H9 (cell line): Measurements from ENCODE around the gene ROCK2. TPM values are rescaled to one million over a fixed set of nuclear protein-coding genes. Genes with fewer than 3 reads are reported as not detected.

ENCODE experiments used
- DNase-seq: peaks from one replicate; pipeline ENCODE4 v3.0.0-alpha.2; 2017
- H2AFZ ChIP-seq: one replicate; pipeline ENCODE4 v1.6.1; 2013; ENCODE audit warnings: mild to moderate bottlenecking, low read length, control low read depth, moderate library complexity
- H2AK5ac ChIP-seq: 2 replicates; pipeline ENCODE4 v1.6.1; 2013; ENCODE audit warnings: low read length, control low read depth, mixed read lengths; ENCODE audit not compliant: insufficient read length
- H2BK120ac ChIP-seq: one replicate; pipeline ENCODE4 v1.6.1; 2013; ENCODE audit warnings: low read depth, mild to moderate bottlenecking, low read length, control low read depth, inconsistent platforms; ENCODE audit not compliant: poor library complexity, severe bottlenecking
- H2BK12ac ChIP-seq: 2 replicates; pipeline ENCODE4 v1.6.1; 2013; ENCODE audit warnings: low read length, control low read depth, mixed read lengths, low read depth; ENCODE audit not compliant: insufficient read length
- H2BK15ac ChIP-seq: 2 replicates; pipeline ENCODE4 v1.6.1; 2013; ENCODE audit warnings: low read depth, low read length, control low read depth
- H2BK20ac ChIP-seq: one replicate; pipeline ENCODE4 v1.6.1; 2013; ENCODE audit warnings: low read depth, mild to moderate bottlenecking, low read length, control low read depth, inconsistent platforms; ENCODE audit not compliant: poor library complexity, severe bottlenecking
- H2BK5ac ChIP-seq: 2 replicates; pipeline ENCODE4 v1.6.1; 2013; ENCODE audit warnings: low read length, control low read depth, mixed read lengths; ENCODE audit not compliant: insufficient read length
- H3K14ac ChIP-seq: 2 replicates; pipeline ENCODE4 v1.6.1; 2013; ENCODE audit warnings: low read length, control low read depth; ENCODE audit not compliant: insufficient read depth
- H3K18ac ChIP-seq: 2 replicates; pipeline ENCODE4 v1.6.1; 2013; ENCODE audit warnings: low read depth, mild to moderate bottlenecking, mixed read lengths, low read length, control low read depth; ENCODE audit not compliant: insufficient read length
- H3K23ac ChIP-seq: 2 replicates; pipeline ENCODE4 v1.6.1; 2013; ENCODE audit warnings: low read length, control low read depth, mixed read lengths, low read depth; ENCODE audit not compliant: insufficient read length
- H3K23me2 ChIP-seq: 2 replicates; pipeline ENCODE4 v1.6.1; 2013; ENCODE audit warnings: low read depth, mild to moderate bottlenecking, mixed read lengths, low read length, control low read depth; ENCODE audit not compliant: insufficient read length, poor library complexity, severe bottlenecking
- H3K27ac ChIP-seq: 2 replicates; pipeline ENCODE4 v1.5.1; 2013; ENCODE audit warnings: low read length, control low read depth, mixed read lengths, low read depth; ENCODE audit not compliant: insufficient read length
- H3K27me3 ChIP-seq: 2 replicates; pipeline ENCODE4 v1.6.1; 2013; ENCODE audit warnings: low read length, control low read depth, inconsistent platforms; ENCODE audit not compliant: insufficient read depth
- H3K4ac ChIP-seq: 2 replicates; pipeline ENCODE4 v1.6.1; 2013; ENCODE audit warnings: low read depth, mild to moderate bottlenecking, control low read depth, inconsistent platforms, low read length, moderate library complexity
- H3K4me1 ChIP-seq: 2 replicates; pipeline ENCODE4 v1.6.1; 2013; ENCODE audit warnings: low read length, control low read depth, inconsistent platforms; ENCODE audit not compliant: insufficient read depth
- H3K4me2 ChIP-seq: 2 replicates; pipeline ENCODE4 v1.6.1; 2013; ENCODE audit warnings: low read length, control low read depth, mixed read lengths; ENCODE audit not compliant: insufficient read length, insufficient read depth
- H3K56ac ChIP-seq: 2 replicates; pipeline ENCODE4 v1.6.1; 2013; ENCODE audit warnings: low read depth, mild to moderate bottlenecking, mixed read lengths, low read length, control low read depth; ENCODE audit not compliant: insufficient read length
- H3K79me1 ChIP-seq: 2 replicates; pipeline ENCODE4 v1.6.1; 2013; ENCODE audit warnings: low read depth, mild to moderate bottlenecking, moderate library complexity, low read length, control low read depth, inconsistent platforms; ENCODE audit not compliant: insufficient read depth, poor library complexity, severe bottlenecking
- H3K79me2 ChIP-seq: 2 replicates; pipeline ENCODE4 v1.6.1; 2013; ENCODE audit warnings: low read length, control low read depth, inconsistent platforms; ENCODE audit not compliant: insufficient read depth
- H3K9ac ChIP-seq: 2 replicates; pipeline ENCODE4 v1.6.1; 2013; ENCODE audit warnings: low read length, control low read depth, mixed read lengths; ENCODE audit not compliant: insufficient read length; ENCODE audit errors: extremely low read depth
- H3K9me3 ChIP-seq: one replicate; pipeline ENCODE4 v1.6.1; 2013; ENCODE audit warnings: low read depth, low read length, inconsistent platforms; ENCODE audit not compliant: control insufficient read depth
- H3T11ph ChIP-seq: one replicate; pipeline ENCODE4 v1.6.1; 2013; ENCODE audit warnings: mild to moderate bottlenecking, low read length, control low read depth, inconsistent platforms
- H4K20me1 ChIP-seq: one replicate; pipeline ENCODE4 v1.6.1; 2013; ENCODE audit not compliant: control insufficient read depth, insufficient read length, insufficient read depth
- H4K5ac ChIP-seq: 2 replicates; pipeline ENCODE4 v1.6.1; 2013; ENCODE audit warnings: low read depth, mild to moderate bottlenecking, mixed read lengths, low read length, control low read depth; ENCODE audit not compliant: insufficient read length
- H4K8ac ChIP-seq: replicated peaks from 2 replicates; pipeline ENCODE4 v1.6.1; 2013; ENCODE audit warnings: low read length, control low read depth, mixed read lengths, low read depth; ENCODE audit not compliant: insufficient read length
- H4K91ac ChIP-seq: 2 replicates; pipeline ENCODE4 v1.6.1; 2013; ENCODE audit warnings: low read depth, mild to moderate bottlenecking, moderate library complexity, mixed read lengths, low read length, control low read depth; ENCODE audit not compliant: insufficient read length
- H3K27ac Mint-ChIP-seq, 3 experiments: 2 replicates in 2 of 3; 3 replicates in 1 of 3; pipeline ENCODE4 v1.8.0; 2020 to 2021; ENCODE audit warnings: mixed read lengths in 3 of 3, mild to moderate bottlenecking in 1 of 3, moderate library complexity in 1 of 3
- H3K27me3 Mint-ChIP-seq: 2 replicates; pipeline ENCODE4 v1.8.0; 2021; ENCODE audit warnings: low read depth, mild to moderate bottlenecking, moderate library complexity, mixed read lengths
- H3K36me3 Mint-ChIP-seq, 3 experiments: 2 replicates in 2 of 3; 3 replicates in 1 of 3; pipeline ENCODE4 v1.8.0; 2020 to 2021; ENCODE audit warnings: low read depth in 3 of 3, mixed read lengths in 3 of 3; ENCODE audit not compliant: insufficient read depth in 1 of 3
- H3K4me1 Mint-ChIP-seq, 2 experiments: 2 replicates each; pipeline ENCODE4 v1.8.0; 2020; ENCODE audit warnings: mixed read lengths in 2 of 2
- H3K4me3 Mint-ChIP-seq, 2 experiments: 2 replicates in 1 of 2; 3 replicates in 1 of 2; pipeline ENCODE4 v1.8.0; 2020 to 2021; ENCODE audit warnings: mild to moderate bottlenecking in 2 of 2, mixed read lengths in 2 of 2, moderate library complexity in 1 of 2
- H3K9me3 Mint-ChIP-seq, 2 experiments: 2 replicates in 1 of 2; 3 replicates in 1 of 2; pipeline ENCODE4 v1.8.0; 2020; ENCODE audit warnings: mild to moderate bottlenecking in 2 of 2, mixed read lengths in 2 of 2, moderate library complexity in 1 of 2
- WGBS: extraction: QIAGEN DNeasy Blood & Tissue Kit; methylation state at CpG from one replicate; pipeline ENCODE4 v1.1.7; 2013; ENCODE audit warnings: missing lambda C conversion rate, low lambda C conversion rate, mixed read lengths; ENCODE audit not compliant: insufficient read length; ENCODE audit errors: extremely low coverage; 5-methylcytosine and 5-hydroxymethylcytosine counted together
- total RNA-seq: library from RNA; stranded (reverse); gene quantifications from 2 replicates; pipeline ENCODE4 v1.2.1, GENCODE V29; 2021
- TF ChIP-seq, protein P1 (sequence below): fragments of 200-600 bp; sonication (generic); conservative IDR thresholded peaks from 3 replicates; pipeline ENCODE4 v1.8.0; 2021; ENCODE audit warnings: antibody characterized with exemption, mild to moderate bottlenecking

Gene ROCK2
- total RNA-seq, 1 experiment from 2014 or later: 33.2 TPM

DNA sequence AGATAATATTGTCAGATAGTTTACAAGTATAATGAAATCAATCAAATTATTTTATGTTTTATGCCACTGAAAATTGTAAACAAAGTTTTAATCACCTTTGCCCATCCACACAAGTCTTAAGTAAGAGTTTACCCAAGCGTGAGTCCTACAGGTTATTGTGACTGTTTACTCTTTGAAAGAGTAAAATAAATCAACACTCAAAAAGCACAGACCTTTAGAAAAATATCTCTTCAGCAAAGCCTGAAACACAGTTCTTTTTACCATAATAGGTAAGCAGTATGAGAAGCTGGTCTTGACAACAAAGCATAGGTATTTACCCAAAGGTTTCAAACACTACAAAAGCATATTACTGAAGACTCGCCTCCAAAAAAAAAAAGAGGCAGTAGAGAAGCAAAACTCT, 3.7 kb downstream of the ROCK2 start:
- Histone ChIP-seq H2BK5ac (no peak overlapping the region), H3K23ac (no peak overlapping the region), H2BK120ac (no peak overlapping the region), H3K79me2 (peaks cover 31% of the 10 kb centered on the region), H3T11ph (no peak overlapping the region), H3K4me2 (no peak overlapping the region), H3K27me3 (no peaks in the 10 kb centered on the region), H3K4me1 (peaks cover 6% of the 10 kb centered on the region), H2AFZ (no peak overlapping the region), H4K5ac (no peak overlapping the region), H4K20me1 (no peaks in the 10 kb centered on the region), H3K14ac (no peak overlapping the region), H3K79me1 (peaks cover 4% of the 10 kb centered on the region), H3K9me3 (no peaks in the 10 kb centered on the region), H2AK5ac (no peak overlapping the region), H3K56ac (no peak overlapping the region), H4K8ac (no peak overlapping the region), H3K4ac (no peak overlapping the region), H2BK20ac (no peak overlapping the region), H4K91ac (no peak overlapping the region), H2BK12ac (no peak overlapping the region), H2BK15ac (no peak overlapping the region), H3K9ac (no peak overlapping the region), H3K18ac (no peak overlapping the region), H3K27ac (no peak overlapping the region), H3K23me2 (peaks cover 19% of the 10 kb centered on the region)
- Mint-ChIP-seq H3K4me1 (peaks cover 25 to 35% of the 10 kb centered on the region in 2 experiments), H3K27ac (no peak overlapping the region), H3K27me3 (no peaks in the 10 kb centered on the region), H3K4me3 (no peak overlapping the region), H3K9me3 (peaks cover 5 to 8% of the 10 kb centered on the region in 2 experiments; a peak in 4 of 5 replicates), H3K36me3 (peaks cover 2 to 9% (median 9%) of the 10 kb centered on the region in 3 experiments; a peak in 5 of 7 replicates)
- WGBS: no CpG with 5 or more reads among the region's 2 CpGs
- no peak for DNase-seq
- TF ChIP-seq, protein P1, sequence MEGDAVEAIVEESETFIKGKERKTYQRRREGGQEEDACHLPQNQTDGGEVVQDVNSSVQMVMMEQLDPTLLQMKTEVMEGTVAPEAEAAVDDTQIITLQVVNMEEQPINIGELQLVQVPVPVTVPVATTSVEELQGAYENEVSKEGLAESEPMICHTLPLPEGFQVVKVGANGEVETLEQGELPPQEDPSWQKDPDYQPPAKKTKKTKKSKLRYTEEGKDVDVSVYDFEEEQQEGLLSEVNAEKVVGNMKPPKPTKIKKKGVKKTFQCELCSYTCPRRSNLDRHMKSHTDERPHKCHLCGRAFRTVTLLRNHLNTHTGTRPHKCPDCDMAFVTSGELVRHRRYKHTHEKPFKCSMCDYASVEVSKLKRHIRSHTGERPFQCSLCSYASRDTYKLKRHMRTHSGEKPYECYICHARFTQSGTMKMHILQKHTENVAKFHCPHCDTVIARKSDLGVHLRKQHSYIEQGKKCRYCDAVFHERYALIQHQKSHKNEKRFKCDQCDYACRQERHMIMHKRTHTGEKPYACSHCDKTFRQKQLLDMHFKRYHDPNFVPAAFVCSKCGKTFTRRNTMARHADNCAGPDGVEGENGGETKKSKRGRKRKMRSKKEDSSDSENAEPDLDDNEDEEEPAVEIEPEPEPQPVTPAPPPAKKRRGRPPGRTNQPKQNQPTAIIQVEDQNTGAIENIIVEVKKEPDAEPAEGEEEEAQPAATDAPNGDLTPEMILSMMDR: no peak
